Heart left ventricle (tissue), 13 donors: ENCODE data around the gene WDR13.

Experiments
- POLR2A ChIP-seq, 2 donors: fragments of 450-650 bp; IDR thresholded peaks; one replicate each; pipeline ENCODE4 v1.6.1; 2017; ENCODE audit warnings: antibody characterized with exemption in 2 of 2, mild to moderate bottlenecking in 2 of 2, moderate library complexity in 2 of 2
- TF ChIP-seq, protein P1 (sequence below), 12 donors: fragments of 200-600 bp; sonication (generic) in 4 of 12; IDR thresholded peaks; one replicate each; pipeline versions ENCODE4 v1.5.0 to v1.8.0; 2018 to 2022; ENCODE audit warnings: antibody characterized with exemption in 12 of 12, mild to moderate bottlenecking in 5 of 12
- donor health status: ischemic (EF 13 %, LVEDD 7.1; RV severe dilation, severe dysfunction).
- donor health status: DM: no; HTN: yes; CAD: no.
- donor health status: DM: no; HTN: no; CAD: no.
- donor health status: ischemic (EF 25% LVEDD 6.9; RV normal size, moderate dysfunction).
- donor health status: ischemic (EF 25% LVEDD 5.7; RV mildly dilated, moderate dysfunction).
- donor health status: ischemic (EF 35%, LVEDD 5.7; RV mildly dilated, moderate dysfunction).
- donor health status: nonischemic (EF 11% LVEDD 7.7; RV severe dilation, severe dysfunction).
- donor health status: DM: yes; HTN: yes; CAD: no.
- donor health status: PGD.
- donor health status: ischemic (EF 29% LVEDD 5.4; RV normal size, mild dysfunction).
- donor health status: nonischemic (EF 23%, LVEDD 6.1; RV moderate dilation, normal function).

DNA sequence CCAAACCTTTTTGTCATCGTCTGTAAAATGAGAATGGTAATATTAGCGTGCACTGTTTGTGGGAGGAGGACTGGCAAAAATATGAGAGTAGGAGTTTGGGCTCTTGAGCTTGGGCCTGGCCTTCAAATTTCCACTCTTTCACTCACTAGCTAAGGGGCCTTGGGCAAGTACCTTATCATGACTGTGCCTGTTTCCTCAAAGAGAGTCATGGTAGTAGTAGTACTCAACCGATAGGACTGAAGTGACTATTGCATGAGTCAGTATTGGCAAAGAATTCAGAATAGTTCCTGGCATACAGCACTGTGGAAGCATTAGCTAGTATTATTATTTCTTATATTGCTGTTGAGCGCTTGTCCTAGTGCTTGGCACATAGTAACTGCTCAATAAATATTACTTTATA lies 39.0 kb upstream of the WDR13 start:
- TF ChIP-seq, protein P1, sequence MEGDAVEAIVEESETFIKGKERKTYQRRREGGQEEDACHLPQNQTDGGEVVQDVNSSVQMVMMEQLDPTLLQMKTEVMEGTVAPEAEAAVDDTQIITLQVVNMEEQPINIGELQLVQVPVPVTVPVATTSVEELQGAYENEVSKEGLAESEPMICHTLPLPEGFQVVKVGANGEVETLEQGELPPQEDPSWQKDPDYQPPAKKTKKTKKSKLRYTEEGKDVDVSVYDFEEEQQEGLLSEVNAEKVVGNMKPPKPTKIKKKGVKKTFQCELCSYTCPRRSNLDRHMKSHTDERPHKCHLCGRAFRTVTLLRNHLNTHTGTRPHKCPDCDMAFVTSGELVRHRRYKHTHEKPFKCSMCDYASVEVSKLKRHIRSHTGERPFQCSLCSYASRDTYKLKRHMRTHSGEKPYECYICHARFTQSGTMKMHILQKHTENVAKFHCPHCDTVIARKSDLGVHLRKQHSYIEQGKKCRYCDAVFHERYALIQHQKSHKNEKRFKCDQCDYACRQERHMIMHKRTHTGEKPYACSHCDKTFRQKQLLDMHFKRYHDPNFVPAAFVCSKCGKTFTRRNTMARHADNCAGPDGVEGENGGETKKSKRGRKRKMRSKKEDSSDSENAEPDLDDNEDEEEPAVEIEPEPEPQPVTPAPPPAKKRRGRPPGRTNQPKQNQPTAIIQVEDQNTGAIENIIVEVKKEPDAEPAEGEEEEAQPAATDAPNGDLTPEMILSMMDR (IDR thresholded peaks at IDR 0.05): no peak
- no peak for TF ChIP-seq POLR2A (IDR thresholded peaks at IDR 0.05)
